SJCRH30 (cell line): ENCODE results near the gene ZNF354B. TPM values are rescaled to one million over a fixed set of nuclear protein-coding genes. Genes with fewer than 3 reads are reported as not detected.
A peak's percentile ranks its signal among the peaks of the same experiment; 100 is the strongest.
"Not testable (repeated sequence)": the region's sequence is repeated elsewhere in the genome, so short reads cannot be mapped to it uniquely, and the experiment has no call there.

Experiments used
- DNase-seq, 2 experiments: peaks; one replicate each; pipeline ENCODE4 v3.0.0-alpha.2; 2015 to 2020
- H3K27ac ChIP-seq: fragments of 250-450 bp; sonication (Bioruptor Pico); 2 replicates; pipeline ENCODE4 v1.5.1; 2020; ENCODE audit warnings: mild to moderate bottlenecking, moderate library complexity
- H3K27me3 ChIP-seq: fragments of 250-450 bp; sonication (Bioruptor Pico); 2 replicates; pipeline ENCODE4 v1.5.1; 2020; ENCODE audit warnings: mild to moderate bottlenecking, moderate library complexity
- H3K36me3 ChIP-seq: fragments of 250-450 bp; sonication (Bioruptor Pico); 2 replicates; pipeline ENCODE4 v1.5.1; 2020; ENCODE audit warnings: mild to moderate bottlenecking, moderate library complexity
- H3K4me1 ChIP-seq: fragments of 250-450 bp; sonication (Bioruptor Pico); 2 replicates; pipeline ENCODE4 v1.5.1; 2020; ENCODE audit warnings: mild to moderate bottlenecking, moderate library complexity
- H3K4me3 ChIP-seq: fragments of 250-450 bp; sonication (Bioruptor Pico); 2 replicates; pipeline ENCODE4 v1.5.1; 2020; ENCODE audit warnings: mild to moderate bottlenecking, moderate library complexity
- H3K9me3 ChIP-seq: fragments of 250-450 bp; sonication (Bioruptor Pico); replicated peaks from 2 replicates; pipeline ENCODE4 v1.5.1; 2020; ENCODE audit warnings: mild to moderate bottlenecking, moderate library complexity
- total RNA-seq: library from RNA; depleted of rRNA; stranded (reverse); fragments of >200 nt; shearing (Covaris generic); gene quantifications from 2 replicates; pipeline ENCODE4 v1.2.3, GENCODE V29; 2014

The ZNF354B gene
- total RNA-seq, 1 experiment from 2014 or later = 16.9 TPM

- Histone ChIP-seq H3K4me1 (0 out of 2 replicates have a peak, but pooled peaks cover 4% of the 10 kb centered on the region), H3K27ac (no peak overlapping the region), H3K36me3 (no peaks in the 10 kb centered on the region), H3K9me3 (no peaks in the 10 kb centered on the region; the same call in 1 of the 2 replicates), H3K27me3 (no peaks in the 10 kb centered on the region), H3K4me3 (no peak overlapping the region)
- DNase-seq = no peak
Observed at GRCh38 chr5:178854284-178854683, 5.5 kb upstream of the ZNF354B start.

DNA sequence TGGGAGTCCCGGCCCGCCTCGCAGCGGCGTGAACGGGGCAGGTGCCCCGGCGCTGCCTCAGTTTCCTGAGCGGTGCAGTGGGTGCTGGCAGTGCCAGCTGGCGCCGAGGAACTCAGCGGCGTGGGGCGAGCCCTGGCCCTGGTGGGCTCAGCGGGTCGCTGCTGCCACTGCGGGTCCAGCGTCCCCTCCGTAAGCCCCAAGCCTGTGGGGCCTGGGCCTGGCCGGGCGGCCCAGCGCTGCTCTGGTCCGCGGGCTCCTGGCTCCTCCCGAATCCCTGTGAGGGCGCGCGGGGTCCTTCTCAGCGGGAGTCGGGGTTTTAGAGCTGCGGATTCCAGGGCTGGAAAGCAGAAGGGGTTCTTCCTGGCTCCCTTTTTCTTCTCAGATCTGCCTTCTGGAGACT lies 862 bp downstream of the ZNF354B start:
- not testable (repeated sequence) for H3K4me1 ChIP-seq, H3K9me3 ChIP-seq, DNase-seq, H3K27me3 ChIP-seq
- Histone ChIP-seq H3K4me3 (peak overlapping the region; percentile 76), H3K36me3 (peaks cover 41% of the 10 kb centered on the region), H3K27ac (peak overlapping the region; percentile 50; the same call in 1 of the 2 replicates)

DNA sequence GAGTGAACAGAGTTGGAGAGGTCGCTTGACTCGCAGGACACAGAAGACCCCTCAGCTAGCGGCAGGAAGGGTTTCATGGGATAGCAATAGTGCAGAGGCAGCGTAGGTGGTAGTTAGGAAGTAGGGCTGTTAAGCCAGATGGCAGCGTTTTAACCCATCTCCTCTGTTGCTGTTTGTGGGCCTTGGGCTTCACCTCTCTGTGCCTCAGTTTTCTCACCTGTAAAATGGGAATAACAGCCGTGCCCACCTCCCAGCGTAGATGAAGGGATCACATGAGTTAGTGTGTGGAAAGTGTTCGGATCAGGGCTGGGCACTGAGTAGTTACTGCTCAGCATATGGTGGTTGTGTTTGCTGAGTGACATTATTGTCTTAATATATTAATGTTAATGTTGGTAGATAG lies 1.9 kb downstream of the ZNF354B start:
- peaks cover 51% of the 10 kb centered on the region for H3K36me3 ChIP-seq

GRCh38 chr5:178866946-178867345 lies 7.2 kb downstream of the ZNF354B start:
- Histone ChIP-seq H3K27ac (no peak overlapping the region), H3K9me3 (peaks cover 2% of the 10 kb centered on the region; the same call in 1 of the 2 replicates), H3K4me1 (no peaks in the 10 kb centered on the region), H3K4me3 (no peak overlapping the region), H3K36me3 (peaks cover 82% of the 10 kb centered on the region), H3K27me3 (no peaks in the 10 kb centered on the region)
- DNase-seq = no peak

More for the DNA sequence above, 1.9 kb downstream of the ZNF354B start:
- H3K27ac ChIP-seq = no peak overlapping the region
- 0 out of 2 replicates have a peak, but pooled peaks cover 5% of the 10 kb centered on the region for H3K4me1 ChIP-seq
- H3K4me3 ChIP-seq = no peak overlapping the region
- no peak for DNase-seq
- H3K27me3 ChIP-seq = no peaks in the 10 kb centered on the region
- H3K9me3 ChIP-seq = peaks cover 2% of the 10 kb centered on the region; the same call in 1 of the 2 replicates

DNA sequence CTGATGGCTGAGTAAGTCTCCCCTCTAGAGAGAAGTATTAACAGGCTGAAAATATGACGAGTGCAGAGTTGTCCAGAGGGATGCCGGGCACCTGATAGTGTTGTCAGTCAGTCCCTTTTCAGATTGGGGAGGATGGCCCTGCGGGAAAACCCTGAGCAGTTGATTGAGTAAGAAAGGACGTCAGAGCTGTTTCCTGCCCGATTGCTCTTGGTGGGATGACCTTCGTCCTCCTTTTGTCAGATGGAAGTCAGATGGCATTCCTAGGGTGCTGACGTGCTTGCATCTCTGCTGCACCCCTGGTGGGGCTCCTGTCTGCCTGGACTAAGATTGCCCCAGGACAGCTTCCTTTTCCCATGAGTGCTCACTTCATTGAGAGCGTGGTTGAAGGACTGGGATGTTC lies 9.8 kb downstream of the ZNF354B start:
- peaks cover 6% of the 10 kb centered on the region for H3K9me3 ChIP-seq
- no peaks in the 10 kb centered on the region for H3K27me3 ChIP-seq
- H3K4me3 ChIP-seq = no peak overlapping the region
- no peak for DNase-seq
- no peaks in the 10 kb centered on the region for H3K4me1 ChIP-seq
- no peak overlapping the region for H3K27ac ChIP-seq
- H3K36me3 ChIP-seq = peaks cover 81% of the 10 kb centered on the region

DNA sequence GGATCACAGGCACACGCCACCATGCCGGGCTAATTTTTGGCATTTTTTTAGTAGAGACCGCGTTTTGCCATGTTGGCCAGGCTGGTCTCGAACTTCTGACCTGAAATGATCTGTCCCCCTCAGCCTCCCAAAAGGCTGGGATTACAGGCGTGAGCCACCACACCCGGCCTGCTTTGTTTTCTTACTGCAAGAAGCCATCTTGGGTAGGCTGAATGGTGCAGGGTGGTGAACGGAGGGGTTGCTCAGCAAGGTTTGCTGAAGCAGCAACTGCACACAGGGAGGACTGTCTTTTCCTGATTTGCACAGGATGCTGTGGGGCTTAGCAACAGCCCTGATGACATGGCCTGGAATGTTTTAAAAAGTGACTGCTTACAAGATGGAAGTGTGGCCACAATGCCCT lies 10.7 kb downstream of the ZNF354B start:
- Histone ChIP-seq H3K9me3 (peaks cover 9% of the 10 kb centered on the region), H3K27ac (no peak overlapping the region), H3K27me3 (no peaks in the 10 kb centered on the region), H3K4me1 (no peaks in the 10 kb centered on the region), H3K4me3 (no peak overlapping the region), H3K36me3 (peaks cover 83% of the 10 kb centered on the region)
- no peak for DNase-seq

GRCh38 chr5:178872302-178872701 lies 12.5 kb downstream of the ZNF354B start:
- no peaks in the 10 kb centered on the region for H3K27me3 ChIP-seq
- DNase-seq = no peak
- no peaks in the 10 kb centered on the region for H3K4me1 ChIP-seq
- peaks cover 85% of the 10 kb centered on the region for H3K36me3 ChIP-seq
- H3K9me3 ChIP-seq = peaks cover 9% of the 10 kb centered on the region
- H3K27ac ChIP-seq = no peak overlapping the region
- H3K4me3 ChIP-seq = no peak overlapping the region

DNA sequence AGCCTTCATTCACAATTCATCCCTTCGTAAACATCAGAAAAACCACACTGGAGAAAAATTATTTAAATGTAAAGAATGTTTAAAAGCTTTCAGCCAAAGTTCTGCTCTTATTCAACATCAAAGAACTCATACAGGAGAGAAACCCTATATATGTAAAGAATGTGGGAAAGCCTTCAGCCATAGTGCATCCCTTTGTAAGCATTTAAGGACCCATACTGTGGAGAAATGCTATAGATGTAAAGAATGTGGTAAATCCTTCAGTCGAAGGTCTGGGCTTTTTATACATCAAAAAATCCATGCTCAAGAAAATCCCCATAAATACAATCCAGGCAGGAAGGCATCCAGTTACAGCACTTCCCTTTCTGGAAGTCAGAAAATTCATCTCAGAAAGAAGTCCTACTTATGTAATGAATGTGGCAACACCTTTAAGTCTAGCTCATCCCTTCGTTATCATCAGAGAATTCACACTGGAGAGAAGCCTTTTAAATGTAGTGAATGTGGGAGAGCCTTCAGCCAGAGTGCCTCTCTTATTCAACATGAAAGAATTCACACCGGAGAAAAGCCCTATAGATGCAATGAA lies 23.5 kb downstream of the ZNF354B start:
- not testable (repeated sequence) for DNase-seq, H3K4me3 ChIP-seq, H3K27me3 ChIP-seq, H3K27ac ChIP-seq, H3K4me1 ChIP-seq
- peaks cover 59% of the 10 kb centered on the region for H3K9me3 ChIP-seq
- H3K36me3 ChIP-seq = peaks cover 93% of the 10 kb centered on the region

DNA sequence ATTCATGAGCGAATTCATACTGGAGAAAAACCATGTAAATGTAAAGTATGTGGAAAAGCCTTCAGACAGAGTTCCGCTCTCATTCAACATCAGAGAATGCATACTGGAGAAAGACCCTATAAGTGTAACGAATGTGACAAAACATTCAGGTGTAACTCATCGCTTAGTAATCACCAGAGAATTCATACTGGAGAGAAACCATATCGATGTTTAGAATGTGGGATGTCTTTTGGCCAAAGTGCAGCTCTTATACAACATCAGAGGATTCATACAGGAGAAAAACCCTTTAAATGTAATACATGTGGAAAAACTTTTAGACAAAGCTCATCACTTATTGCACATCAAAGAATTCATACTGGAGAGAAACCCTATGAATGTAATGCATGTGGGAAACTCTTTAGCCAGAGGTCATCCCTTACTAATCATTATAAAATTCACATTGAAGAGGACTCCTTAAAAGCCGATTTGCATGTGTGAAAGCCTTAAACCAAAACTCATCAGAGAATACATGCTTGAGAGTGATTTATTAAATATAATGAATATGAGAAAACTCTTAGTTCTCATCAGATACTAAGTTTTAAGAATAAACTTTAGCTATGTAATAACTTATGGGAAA lies 24.2 kb downstream of the ZNF354B start:
- Histone ChIP-seq H3K27me3 (no peaks in the 10 kb centered on the region), H3K27ac (no peak overlapping the region), H3K4me3 (no peak overlapping the region), H3K4me1 (no peaks in the 10 kb centered on the region), H3K9me3 (peaks cover 59% of the 10 kb centered on the region), H3K36me3 (peaks cover 95% of the 10 kb centered on the region)
- no peak for DNase-seq

GRCh38 chr5:178895615-178896571 lies 36.1 kb downstream of the ZNF354B start, which contains the start of gene ZFP2:
TSS of gene ZFP2 (plus strand) at chr5:178895913. CDS start at chr5:178931314, 35,401 bp downstream.
- no peaks in the 10 kb centered on the region for H3K27me3 ChIP-seq
- no peaks in the 10 kb centered on the region for H3K36me3 ChIP-seq
- peak; percentile 42 to 65 for DNase-seq
- H3K4me1 ChIP-seq = no peaks in the 10 kb centered on the region
- H3K27ac ChIP-seq = no peak within 1 kb of the TSS
- no peaks in the 10 kb centered on the region for H3K9me3 ChIP-seq
- peak within 1 kb of the TSS; percentile 64 for H3K4me3 ChIP-seq

- H3K36me3 ChIP-seq = no peaks in the 10 kb centered on the region
- H3K4me1 ChIP-seq = no peaks in the 10 kb centered on the region
- no peak overlapping the region for H3K4me3 ChIP-seq
- no peak for DNase-seq
- H3K27me3 ChIP-seq = no peaks in the 10 kb centered on the region
- H3K27ac ChIP-seq = no peak overlapping the region
- no peaks in the 10 kb centered on the region for H3K9me3 ChIP-seq
Observed at GRCh38 chr5:178899289-178899688, 39.5 kb downstream of the ZNF354B start.

DNA sequence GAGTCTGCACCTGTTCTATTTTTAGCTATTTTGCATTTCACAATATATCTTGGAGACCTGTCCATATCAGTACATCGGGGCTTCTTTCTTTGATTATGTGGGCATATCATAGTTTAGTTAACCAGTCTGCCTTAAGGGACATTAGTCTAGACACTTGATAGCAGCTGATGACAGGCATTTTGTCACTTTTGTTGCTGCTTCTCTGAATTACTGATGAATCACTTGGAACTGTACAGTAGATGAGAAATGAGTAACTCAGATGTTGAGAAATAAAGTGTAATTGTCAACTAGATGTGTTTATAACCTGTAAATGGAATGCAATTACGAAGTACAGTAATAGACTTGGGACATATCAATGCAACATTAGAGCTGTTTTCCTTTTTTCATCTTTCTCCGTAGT lies 43.1 kb downstream of the ZNF354B start:
- DNase-seq = no peak
- Histone ChIP-seq H3K27ac (no peak overlapping the region), H3K4me3 (no peak overlapping the region), H3K36me3 (no peaks in the 10 kb centered on the region), H3K9me3 (no peaks in the 10 kb centered on the region), H3K4me1 (no peaks in the 10 kb centered on the region), H3K27me3 (no peaks in the 10 kb centered on the region)

- Histone ChIP-seq H3K4me1 (no peaks in the 10 kb centered on the region), H3K36me3 (no peaks in the 10 kb centered on the region), H3K4me3 (no peak overlapping the region), H3K27me3 (no peaks in the 10 kb centered on the region), H3K27ac (no peak overlapping the region), H3K9me3 (peaks cover 27% of the 10 kb centered on the region)
- no peak for DNase-seq
Observed at GRCh38 chr5:178931846-178932760, 72.3 kb downstream of the ZNF354B start.
